ENCODE data around the gene AGBL4.

Gene AGBL4

DNA sequence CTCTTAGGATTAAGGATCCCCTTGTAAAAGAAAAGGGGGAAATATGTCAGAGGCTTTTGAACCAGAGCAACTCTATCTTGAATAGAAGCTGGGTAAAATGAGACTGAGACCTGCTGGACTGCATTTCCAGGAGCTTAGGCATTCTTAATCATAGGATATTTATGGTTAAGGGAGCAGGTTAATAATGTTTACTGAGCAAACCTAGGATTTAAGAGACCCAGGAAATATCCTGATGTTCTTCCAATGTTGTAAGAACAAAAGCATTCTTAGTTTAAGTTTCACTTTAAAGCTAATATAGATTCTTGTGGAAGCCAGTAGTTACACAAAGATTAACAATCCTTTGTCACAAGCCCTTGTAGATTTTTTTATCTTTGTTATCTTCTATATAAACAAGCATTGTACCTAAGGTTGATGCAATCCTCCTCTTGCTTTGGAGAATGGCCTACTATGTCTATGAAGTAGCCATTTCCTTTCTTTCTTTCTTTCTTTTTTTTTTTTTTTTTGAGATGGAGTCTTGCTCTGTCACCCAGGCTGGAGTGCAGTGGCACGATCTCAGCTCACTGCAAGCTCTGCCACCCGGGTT is 676.9 kb downstream of the AGBL4 start:
- H3K27ac ChIP-seq = no peak overlapping the region
- H3K9me3 ChIP-seq = no peaks in the 10 kb centered on the region
- H3K4me1 ChIP-seq (ENCODE audit: control insufficient read depth in 1 of 2, insufficient read depth in 1 of 2, low read depth in 1 of 2, low read length in 1 of 2) = no peaks in the 10 kb centered on the region
- no peaks in the 10 kb centered on the region for H3K27me3 ChIP-seq
- no peak overlapping the region for H3K4me3 ChIP-seq (ENCODE audit: low read depth in 1 of 2, low read length in 1 of 2)
- TF ChIP-seq, protein P1, sequence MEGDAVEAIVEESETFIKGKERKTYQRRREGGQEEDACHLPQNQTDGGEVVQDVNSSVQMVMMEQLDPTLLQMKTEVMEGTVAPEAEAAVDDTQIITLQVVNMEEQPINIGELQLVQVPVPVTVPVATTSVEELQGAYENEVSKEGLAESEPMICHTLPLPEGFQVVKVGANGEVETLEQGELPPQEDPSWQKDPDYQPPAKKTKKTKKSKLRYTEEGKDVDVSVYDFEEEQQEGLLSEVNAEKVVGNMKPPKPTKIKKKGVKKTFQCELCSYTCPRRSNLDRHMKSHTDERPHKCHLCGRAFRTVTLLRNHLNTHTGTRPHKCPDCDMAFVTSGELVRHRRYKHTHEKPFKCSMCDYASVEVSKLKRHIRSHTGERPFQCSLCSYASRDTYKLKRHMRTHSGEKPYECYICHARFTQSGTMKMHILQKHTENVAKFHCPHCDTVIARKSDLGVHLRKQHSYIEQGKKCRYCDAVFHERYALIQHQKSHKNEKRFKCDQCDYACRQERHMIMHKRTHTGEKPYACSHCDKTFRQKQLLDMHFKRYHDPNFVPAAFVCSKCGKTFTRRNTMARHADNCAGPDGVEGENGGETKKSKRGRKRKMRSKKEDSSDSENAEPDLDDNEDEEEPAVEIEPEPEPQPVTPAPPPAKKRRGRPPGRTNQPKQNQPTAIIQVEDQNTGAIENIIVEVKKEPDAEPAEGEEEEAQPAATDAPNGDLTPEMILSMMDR (IDR thresholded peaks at IDR 0.05) = no peak
- H3K36me3 ChIP-seq = no peaks in the 10 kb centered on the region

DNA sequence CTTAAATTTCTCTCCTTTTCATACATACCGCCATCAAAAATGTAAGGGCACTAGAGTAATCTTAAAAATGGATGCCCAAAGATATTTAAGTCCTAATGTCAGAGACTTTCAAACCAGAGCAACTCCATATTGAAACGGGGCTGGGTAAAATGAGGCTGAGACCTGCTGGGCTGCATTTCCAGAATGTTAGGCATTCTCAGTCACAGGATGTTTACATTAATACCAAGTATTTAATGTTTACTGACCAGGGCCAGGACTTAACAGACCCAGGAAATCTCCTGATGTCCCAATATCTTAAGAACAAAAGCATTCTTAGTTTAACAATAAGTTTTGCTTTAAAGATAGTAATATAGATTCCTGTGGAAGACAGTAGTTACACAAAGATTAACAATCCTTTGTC is 683.2 kb downstream of the AGBL4 start:
- H3K36me3 ChIP-seq = no peaks in the 10 kb centered on the region
- no peaks in the 10 kb centered on the region for H3K9me3 ChIP-seq
- H3K27me3 ChIP-seq = no peaks in the 10 kb centered on the region
- TF ChIP-seq, protein P1 (IDR thresholded peaks at IDR 0.05) = no peak
- H3K27ac ChIP-seq = no peak overlapping the region
- H3K4me3 ChIP-seq (ENCODE audit: low read depth in 1 of 2, low read length in 1 of 2) = no peak overlapping the region
- H3K4me1 ChIP-seq (ENCODE audit: control insufficient read depth in 1 of 2, insufficient read depth in 1 of 2, low read depth in 1 of 2, low read length in 1 of 2) = no peaks in the 10 kb centered on the region

DNA sequence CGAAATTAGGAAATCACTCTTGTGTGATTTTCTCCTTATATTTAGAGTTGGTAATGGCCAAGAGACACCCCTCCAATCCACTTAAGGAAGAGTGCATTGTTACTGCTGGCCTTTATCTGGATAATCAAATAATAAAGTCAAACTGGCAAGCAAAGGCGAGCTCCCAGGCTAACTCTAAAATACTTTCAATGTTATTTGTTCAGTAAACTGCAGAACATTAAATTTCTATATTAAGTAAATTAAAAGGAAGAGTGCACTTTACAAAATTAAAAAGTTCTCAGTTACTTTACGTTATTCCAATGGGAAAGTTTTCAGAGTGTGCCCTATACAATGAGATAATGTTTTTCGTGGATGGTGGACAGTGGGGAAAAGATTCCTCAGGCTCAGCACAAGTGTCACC is 684.7 kb downstream of the AGBL4 start:
- Histone ChIP-seq H3K36me3 (no peaks in the 10 kb centered on the region), H3K27me3 (no peaks in the 10 kb centered on the region), H3K4me1 (ENCODE audit: control insufficient read depth in 1 of 2, insufficient read depth in 1 of 2, low read depth in 1 of 2, low read length in 1 of 2) (no peaks in the 10 kb centered on the region), H3K9me3 (no peaks in the 10 kb centered on the region), H3K4me3 (ENCODE audit: low read depth in 1 of 2, low read length in 1 of 2) (no peak overlapping the region), H3K27ac (no peak overlapping the region)
- TF ChIP-seq, protein P1 (IDR thresholded peaks at IDR 0.05) = no peak

DNA sequence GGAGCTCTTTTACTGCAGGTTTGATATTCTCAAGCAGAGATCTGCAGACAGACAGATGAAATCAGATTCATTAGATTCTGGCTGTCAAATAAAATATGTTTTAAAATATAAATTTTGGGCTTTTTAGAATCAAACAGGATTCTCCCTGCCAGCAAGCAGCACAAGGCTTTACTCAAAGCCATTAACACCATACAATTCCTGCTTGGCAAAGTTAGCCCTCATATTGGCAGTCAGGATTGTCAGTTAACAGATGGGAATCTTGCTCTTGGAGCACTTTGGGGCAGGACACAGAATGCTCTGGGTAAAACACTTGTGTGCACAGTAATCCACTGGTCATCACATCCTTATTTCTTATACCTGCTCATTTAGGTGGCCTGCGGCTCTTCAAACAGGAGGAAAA is 686.5 kb downstream of the AGBL4 start:
- no peaks in the 10 kb centered on the region for H3K4me1 ChIP-seq (ENCODE audit: control insufficient read depth in 1 of 2, insufficient read depth in 1 of 2, low read depth in 1 of 2, low read length in 1 of 2)
- no peak overlapping the region for H3K27ac ChIP-seq
- no peaks in the 10 kb centered on the region for H3K27me3 ChIP-seq
- no peaks in the 10 kb centered on the region for H3K36me3 ChIP-seq
- H3K4me3 ChIP-seq (ENCODE audit: low read depth in 1 of 2, low read length in 1 of 2) = no peak overlapping the region
- no peaks in the 10 kb centered on the region for H3K9me3 ChIP-seq
- TF ChIP-seq, protein P1 (IDR thresholded peaks at IDR 0.05) = no peak

DNA sequence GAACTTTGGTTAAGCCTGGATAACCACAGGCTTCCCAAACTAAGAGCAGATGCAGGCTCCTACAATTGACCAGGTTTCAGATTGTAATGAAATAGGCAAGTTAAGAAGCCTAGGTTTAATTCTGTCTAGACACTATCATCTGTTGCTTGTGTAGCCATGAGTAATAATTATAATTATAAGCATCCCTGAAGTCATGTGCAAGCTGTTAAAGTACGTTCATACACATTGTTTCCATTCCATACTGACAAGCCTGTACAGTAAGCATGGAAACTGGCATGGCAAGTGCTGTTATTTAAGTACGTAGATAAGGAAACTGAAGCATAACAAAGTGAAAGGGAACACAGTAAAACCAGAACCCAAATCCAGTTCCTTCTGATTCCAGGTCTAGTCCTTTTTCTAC is 689.8 kb downstream of the AGBL4 start:
- H3K36me3 ChIP-seq = no peaks in the 10 kb centered on the region
- H3K27ac ChIP-seq = no peak overlapping the region
- TF ChIP-seq, protein P1 (IDR thresholded peaks at IDR 0.05) = no peak
- H3K4me3 ChIP-seq (ENCODE audit: low read depth in 1 of 2, low read length in 1 of 2) = no peak overlapping the region
- H3K4me1 ChIP-seq (ENCODE audit: control insufficient read depth in 1 of 2, insufficient read depth in 1 of 2, low read depth in 1 of 2, low read length in 1 of 2) = no peaks in the 10 kb centered on the region
- no peaks in the 10 kb centered on the region for H3K27me3 ChIP-seq
- H3K9me3 ChIP-seq = no peaks in the 10 kb centered on the region

Data from neutrophil (primary cell).